Aorta (tissue), 5 donors: ENCODE results near the gene LRMDA. TPM values are rescaled to one million over a fixed set of nuclear protein-coding genes. Genes with fewer than 3 reads are reported as not detected.

ENCODE experiments used
- ATAC-seq: fragments of 200-7000 bp; cut with Tn5 transposase; one replicate; pipeline ENCODE4 v1.9.1; 2022; ENCODE audit warnings: moderate library complexity; ENCODE audit not compliant: low FRiP score
- DNase-seq, 2 donors: peaks; one replicate each; pipeline ENCODE4 v3.0.0-alpha.2; 2020
- H3K27ac ChIP-seq, 2 donors: one replicate each; pipeline ENCODE4 v1.5.1; 2013; ENCODE audit warnings: low read length in 2 of 2, mild to moderate bottlenecking in 2 of 2, moderate library complexity in 2 of 2, control low read depth in 1 of 2, inconsistent platforms in 1 of 2, low read depth in 1 of 2
- H3K27me3 ChIP-seq, 2 donors: one replicate each; pipeline ENCODE4 v1.6.1; 2013; ENCODE audit warnings: control low read depth in 1 of 2, low read length in 1 of 2, mild to moderate bottlenecking in 1 of 2, moderate library complexity in 1 of 2; ENCODE audit not compliant: insufficient read depth in 2 of 2, control insufficient read depth in 1 of 2
- H3K36me3 ChIP-seq, 2 donors: one replicate each; pipeline ENCODE4 v1.6.1; 2013; ENCODE audit warnings: control low read depth in 1 of 2, low read length in 1 of 2, mild to moderate bottlenecking in 1 of 2; ENCODE audit not compliant: insufficient read depth in 2 of 2, control insufficient read depth in 1 of 2
- H3K4me1 ChIP-seq, 2 donors: one replicate each; pipeline ENCODE4 v1.6.1; 2013; ENCODE audit warnings: low read length in 2 of 2, control low read depth in 1 of 2, mild to moderate bottlenecking in 1 of 2, moderate library complexity in 1 of 2; ENCODE audit not compliant: insufficient read depth in 2 of 2, control insufficient read depth in 1 of 2
- H3K4me3 ChIP-seq, 2 donors: one replicate each; pipeline ENCODE4 v1.5.1; 2013; ENCODE audit warnings: low read length in 2 of 2, control low read depth in 1 of 2, mild to moderate bottlenecking in 1 of 2
- H3K9me3 ChIP-seq: one replicate; pipeline ENCODE4 v1.6.1; 2013; ENCODE audit warnings: mild to moderate bottlenecking, low read length; ENCODE audit not compliant: control insufficient read depth
- WGBS, 2 donors: extraction: QIAGEN DNeasy Blood & Tissue Kit; methylation state at CpG; one replicate each; pipeline ENCODE4 v1.1.7; 2013; 5-methylcytosine and 5-hydroxymethylcytosine counted together
- intact Hi-C, 2 donors: fragments of 100-400 bp; cut with DNase I; formaldehyde crosslinking; loops; one replicate each; pipeline versions ENCODE4 v1.14.2 to v1.15.0; 2022
- polyA plus RNA-seq, 2 donors: library from polyadenylated mRNA; stranded (reverse); fragments of 200-250 nt; gene quantifications; one replicate each; pipeline ENCODE4 v1.2.3, GENCODE V29; 2013
- total RNA-seq, 2 donors: library from RNA; stranded (reverse); fragmentation: NEBNext Ultra II Directional; extraction: Animal tissue kit (Norgen Biotek cat#: 25700); gene quantifications; one replicate each; pipeline ENCODE4 v1.2.1, GENCODE V29; 2021
- donor health status: healthy with polysubstance abuse.
- donor health status: Bipolar disorder and iron deficiency.
- donor health status: DM: no; HTN: no; CAD: no.
- donor health status: DM: no; HTN: no; CAD: no.
- donor health status: DM: yes; HTN: yes; CAD: no.

LRMDA gene
- total and polyA plus RNA-seq, 4 donors: 7.4 to 25.7 (median 14.7) TPM

DNA sequence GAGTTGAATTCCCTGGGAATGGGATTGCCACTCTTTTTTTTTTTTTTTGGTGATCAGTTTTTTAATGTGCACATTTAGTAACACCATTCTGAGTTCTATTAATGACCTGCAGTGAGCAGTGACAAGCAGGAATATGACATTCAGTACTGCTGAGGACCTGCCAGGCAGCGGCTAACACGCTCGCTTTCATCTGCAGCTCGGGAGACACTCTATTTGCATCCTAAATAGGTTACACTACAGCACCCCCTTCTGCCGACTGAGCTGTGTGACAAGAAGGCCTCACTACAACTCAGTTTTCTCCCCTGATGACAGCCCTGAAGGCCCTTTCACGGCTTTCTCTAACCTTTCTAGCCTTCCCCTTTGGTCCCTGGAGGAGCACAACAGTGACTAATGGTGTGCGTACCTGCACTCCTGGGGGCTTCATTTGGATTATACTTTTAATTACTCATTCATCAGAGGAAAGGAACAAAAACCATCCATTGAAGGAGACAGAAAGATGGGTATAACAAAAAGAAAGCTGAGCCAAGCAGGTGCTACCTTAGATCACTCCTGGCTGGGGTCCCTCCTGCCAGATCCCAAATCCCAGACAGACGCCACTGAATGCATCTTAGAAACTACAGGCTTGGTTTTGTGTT, 872.4 kb downstream of the LRMDA start:
- Histone ChIP-seq H3K27me3 (no peaks in the 10 kb centered on the region), H3K9me3 (no peaks in the 10 kb centered on the region), H3K27ac (no peak overlapping the region), H3K4me1 (peaks cover 0 to 5% of the 10 kb centered on the region in 2 donors), H3K36me3 (no peaks in the 10 kb centered on the region), H3K4me3 (peak overlapping the region in 1 of 2 donors; percentile 12)
- WGBS, 2 donors: 23 to 27% methylated on average over 8 of the region's 8 CpGs
- intact Hi-C loops: loop anchor here (5.0 to 10.0 kb wide), 5 partner anchors 199 to 906 kb away; partner anchors contain the start of gene ZNF503 (in 1 of the 2)
- ATAC-seq (peak; percentile 81), DNase-seq (peak; percentile 79 to 83)

DNA sequence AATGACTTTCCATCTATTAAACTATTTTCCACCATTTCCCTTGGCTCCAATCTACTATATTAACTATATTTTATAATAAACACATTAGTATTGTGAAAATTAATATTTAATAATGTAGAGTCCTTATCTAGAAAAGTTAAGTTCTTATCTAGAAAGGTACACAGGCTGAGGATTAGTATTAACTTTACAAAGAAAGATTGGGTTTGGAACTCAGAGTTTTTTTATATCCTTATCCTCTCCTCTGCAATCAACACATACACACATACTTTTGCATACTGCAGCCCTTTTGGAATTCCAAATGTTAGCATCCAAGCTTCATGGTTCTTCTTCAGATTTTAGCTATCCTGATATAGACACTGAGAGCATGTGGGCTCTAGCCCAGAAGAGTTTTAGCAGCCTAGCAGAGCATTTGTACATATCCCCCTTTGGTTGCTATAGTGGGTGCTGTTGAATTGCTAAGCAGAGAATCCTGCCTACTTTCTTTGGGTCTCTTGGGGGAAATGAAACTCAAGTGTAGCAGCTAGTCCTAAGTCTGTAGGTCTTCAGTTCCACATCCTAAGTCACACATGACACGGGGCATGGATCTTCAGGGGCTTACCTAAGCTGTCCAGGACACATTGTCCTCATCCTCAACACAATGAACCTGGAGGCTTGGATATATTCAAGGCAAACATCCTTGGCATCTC, 874.6 kb downstream of the LRMDA start:
- H3K4me3 ChIP-seq: no peak overlapping the region
- no peak for ATAC-seq
- peaks cover 0 to 12% of the 10 kb centered on the region in 2 donors for H3K4me1 ChIP-seq
- H3K36me3 ChIP-seq: no peaks in the 10 kb centered on the region
- no peak for DNase-seq
- WGBS, 2 donors: 0 to 48% methylated on average over 1 of the region's 1 CpG
- H3K9me3 ChIP-seq: no peaks in the 10 kb centered on the region
- H3K27ac ChIP-seq: no peak overlapping the region
- H3K27me3 ChIP-seq: no peaks in the 10 kb centered on the region
- intact Hi-C loops: loop anchor here (10.0 kb wide), 3 partner anchors 201 to 901 kb away; partner anchors contain the start of gene ZNF503 (in 1 of the 2)

DNA sequence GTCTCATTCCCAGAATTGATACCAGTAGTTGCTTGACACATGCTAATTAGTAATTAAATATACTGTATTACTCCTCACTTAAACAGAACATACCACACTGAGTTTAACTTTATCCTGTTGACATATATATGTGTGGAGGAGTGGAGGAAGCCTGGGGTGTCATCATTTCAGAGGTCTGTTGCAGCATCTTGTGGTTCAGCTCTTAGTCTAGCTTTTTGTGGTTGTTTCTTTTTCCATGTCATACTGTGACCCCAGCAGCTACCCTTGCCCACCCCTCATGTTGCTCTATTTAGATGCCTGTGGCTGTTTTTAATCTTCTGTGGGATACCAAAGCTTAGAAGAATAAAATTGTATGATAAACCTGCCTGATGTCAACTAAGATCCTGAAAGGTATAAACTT, 875.4 kb downstream of the LRMDA start:
- DNase-seq: no peak
- peaks cover 4 to 16% of the 10 kb centered on the region in 2 donors for H3K4me1 ChIP-seq

DNA sequence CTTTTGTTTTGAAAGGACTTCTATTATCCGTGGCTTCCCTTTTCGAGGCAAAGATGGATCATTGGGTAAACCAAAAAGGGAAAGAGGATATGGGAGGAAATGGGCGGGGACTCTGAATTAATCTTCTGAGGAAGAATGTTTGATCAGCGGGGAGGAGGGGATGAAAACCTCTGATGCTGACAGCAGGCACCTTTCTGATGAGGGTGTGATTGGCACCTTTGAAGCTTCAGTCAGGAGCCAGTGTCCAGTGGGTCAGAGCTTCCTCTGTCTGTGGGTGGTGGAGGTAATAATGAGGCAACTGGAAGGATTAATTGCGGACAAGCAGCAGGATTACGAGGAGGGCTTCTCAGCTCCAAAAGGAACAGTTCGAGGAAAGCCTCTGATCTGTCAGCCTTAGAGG, 877.6 kb downstream of the LRMDA start:
- H3K4me3 ChIP-seq: no peak overlapping the region
- ATAC-seq: no peak
- no peaks in the 10 kb centered on the region for H3K36me3 ChIP-seq
- 59 to 71% methylated on average over 7 of the region's 7 CpGs for WGBS, 2 donors
- H3K4me1 ChIP-seq: peaks cover 6 to 11% of the 10 kb centered on the region in 2 donors
- H3K27ac ChIP-seq: peak overlapping the region; percentile 84 to 85
- intact Hi-C loops: loop anchor here (10.0 kb wide), 3 partner anchors 204 to 904 kb away; partner anchors contain the start of gene ZNF503 (in 1 of the 2)
- no peaks in the 10 kb centered on the region for H3K27me3 ChIP-seq
- DNase-seq: no peak
- no peaks in the 10 kb centered on the region for H3K9me3 ChIP-seq

More for the DNA sequence above, 875.4 kb downstream of the LRMDA start:
- no peaks in the 10 kb centered on the region for H3K36me3 ChIP-seq
- no peak overlapping the region for H3K4me3 ChIP-seq
- H3K27me3 ChIP-seq: no peaks in the 10 kb centered on the region
- intact Hi-C loops: loop anchor here (10.0 kb wide), 3 partner anchors 202 to 902 kb away; partner anchors contain the start of gene ZNF503 (in 1 of the 2)
- ATAC-seq: no peak
- no peak overlapping the region for H3K27ac ChIP-seq
- no peaks in the 10 kb centered on the region for H3K9me3 ChIP-seq

DNA sequence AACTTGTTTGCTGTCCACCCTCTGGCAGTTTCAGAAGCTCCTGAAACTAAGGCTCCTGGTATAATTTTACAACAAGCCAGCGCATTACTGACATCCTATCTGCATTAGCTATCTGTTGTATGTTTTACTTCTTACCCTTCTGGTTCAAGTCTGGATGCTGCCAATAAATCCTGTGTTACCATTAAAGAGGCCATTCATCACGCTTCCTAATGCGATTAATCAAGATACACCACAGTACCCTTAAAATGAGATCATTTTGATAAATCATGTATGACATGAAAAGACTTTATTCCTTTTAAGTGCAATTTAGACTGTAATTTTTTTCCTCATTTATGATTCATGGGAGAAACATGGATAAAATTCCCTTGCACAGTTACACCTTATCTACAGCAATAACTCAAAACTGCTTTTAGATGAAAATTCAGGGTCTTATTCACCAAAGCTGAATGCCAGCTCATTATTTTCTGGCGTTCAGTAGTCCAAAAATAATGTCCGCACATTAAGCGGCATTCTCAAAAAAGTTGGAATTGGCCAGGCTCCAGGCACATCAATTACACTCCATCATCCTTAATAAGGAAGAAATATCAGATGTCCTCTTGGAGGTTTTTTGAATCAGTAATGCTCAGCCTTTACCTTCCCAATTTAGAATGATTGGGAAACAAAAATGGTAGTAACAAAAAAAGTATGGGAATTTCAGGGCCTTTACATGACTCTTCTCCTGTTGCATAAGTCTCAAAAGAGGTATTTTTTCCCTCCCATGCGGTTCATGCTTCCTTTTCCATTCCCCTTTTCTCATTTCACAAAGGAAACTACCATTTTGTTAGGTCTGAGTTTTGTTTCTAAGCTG, 878.5 kb downstream of the LRMDA start:
- peak in 1 of 2 donors; percentile 62 for DNase-seq
- H3K36me3 ChIP-seq: no peaks in the 10 kb centered on the region
- ATAC-seq: no peak
- H3K27me3 ChIP-seq: no peaks in the 10 kb centered on the region
- no peak overlapping the region for H3K4me3 ChIP-seq
- H3K27ac ChIP-seq: peak overlapping the region; percentile 84 to 85
- WGBS, 2 donors: 4 to 8% methylated on average over 7 of the region's 7 CpGs
- peaks cover 6 to 11% of the 10 kb centered on the region in 2 donors for H3K4me1 ChIP-seq
- intact Hi-C loops: loop anchor here (2.0 to 10.0 kb wide), 5 partner anchors 87 to 905 kb away; partner anchors contain the start of gene ZNF503 (in 1 of the 2)
- no peaks in the 10 kb centered on the region for H3K9me3 ChIP-seq

DNA sequence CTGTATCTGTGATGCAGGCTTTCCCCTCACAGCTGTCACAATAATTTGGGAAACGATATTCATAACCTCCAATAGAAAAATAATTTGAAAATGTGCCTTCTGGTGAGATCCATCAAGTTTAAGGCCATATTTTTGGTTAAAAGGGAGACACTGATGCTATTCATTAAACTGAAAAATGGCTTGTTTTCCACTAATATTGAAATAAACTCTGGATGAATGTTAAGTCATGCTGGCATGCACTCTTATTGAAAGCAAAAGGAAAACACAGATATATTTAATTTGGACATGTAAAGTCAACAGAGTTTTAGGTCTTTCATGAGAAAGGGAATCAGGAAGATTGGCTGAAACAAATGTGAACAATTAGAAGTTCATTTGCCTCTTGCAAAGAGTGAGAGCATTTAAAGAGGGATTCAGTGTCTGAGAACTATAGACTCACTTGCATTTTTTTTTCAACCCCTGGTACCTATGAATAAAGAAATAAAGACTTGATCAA, 879.2 kb downstream of the LRMDA start:
- Histone ChIP-seq H3K9me3 (no peaks in the 10 kb centered on the region), H3K36me3 (no peaks in the 10 kb centered on the region), H3K4me1 (peaks cover 6 to 11% of the 10 kb centered on the region in 2 donors), H3K4me3 (no peak overlapping the region), H3K27ac (peak overlapping the region in 1 of 2 donors; percentile 82), H3K27me3 (no peaks in the 10 kb centered on the region)
- intact Hi-C loops: loop anchor here in 1 of 2 donors (2.0 to 5.0 kb wide), 2 partner anchors 86 to 237 kb away; no protein-coding TSS in a partner anchor
- 0 to 6% methylated on average over 1 of the region's 1 CpG for WGBS, 2 donors
- ATAC-seq (peak; percentile 5), DNase-seq (no peak)

DNA sequence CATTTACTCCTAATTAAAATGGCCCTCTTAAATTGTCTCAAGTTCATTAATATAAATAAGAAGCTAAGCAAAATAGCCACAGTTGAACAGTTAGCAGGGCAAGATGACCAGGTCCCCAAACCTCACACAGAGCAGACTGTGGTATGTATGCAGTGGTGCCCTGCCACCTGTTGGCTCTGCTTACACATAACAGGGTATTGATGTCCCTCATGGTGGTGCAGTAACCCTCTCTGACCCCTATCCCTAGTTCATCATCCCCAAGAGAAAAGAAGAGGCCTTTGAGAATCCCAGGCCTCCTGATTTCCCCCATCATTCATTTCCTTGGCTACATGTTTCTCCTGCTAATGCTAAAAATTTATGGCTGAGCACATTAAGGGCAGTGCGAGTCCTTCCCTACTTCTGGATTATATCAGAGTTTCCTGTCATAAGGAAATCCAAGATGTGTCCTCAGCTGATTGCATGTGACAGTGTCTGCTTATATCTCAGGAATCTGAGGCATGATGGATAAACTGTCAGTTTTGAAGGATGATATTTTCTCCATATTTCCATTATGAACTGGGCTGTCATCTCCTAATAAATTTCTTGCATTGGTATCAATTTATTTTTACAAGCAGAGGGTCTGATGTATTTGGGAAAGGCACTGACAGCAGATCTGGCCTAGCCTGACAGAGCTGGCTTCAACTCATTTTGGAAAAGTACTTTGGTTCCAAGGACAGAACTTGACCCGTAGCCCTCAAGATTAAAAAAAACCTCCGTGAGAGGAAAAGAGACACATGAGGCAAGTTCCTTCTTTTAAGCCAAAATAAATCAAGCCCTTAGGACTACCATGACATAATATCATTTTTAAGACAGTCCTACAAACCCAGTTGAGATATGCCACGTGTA, 880.6 kb downstream of the LRMDA start:
- intact Hi-C loops: loop anchor here in 1 of 2 donors (2.0 to 5.0 kb wide), 2 partner anchors 85 to 235 kb away; no protein-coding TSS in a partner anchor
- Histone ChIP-seq H3K4me3 (no peak overlapping the region), H3K27me3 (no peaks in the 10 kb centered on the region), H3K9me3 (no peaks in the 10 kb centered on the region), H3K36me3 (no peaks in the 10 kb centered on the region), H3K4me1 (peaks cover 6 to 11% of the 10 kb centered on the region in 2 donors), H3K27ac (peak overlapping the region; percentile 74 to 93)
- DNase-seq (no peak), ATAC-seq (peak; percentile 46)
- WGBS, 2 donors: 1 to 4% methylated on average over 4 of the region's 4 CpGs
